Suppressor macrophage treated with lipopolysaccharide for 1 hour (primary cell): ENCODE data around the gene CIAO2A.
"Not testable (repeated sequence)": the region's sequence is repeated elsewhere in the genome, so short reads cannot be mapped to it uniquely, and the experiment has no call there.

Source experiments
- DNase-seq, 3 donors: peaks; one replicate each; pipeline ENCODE4 v3.0.0-alpha.2; 2020 to 2022

CIAO2A gene

DNA sequence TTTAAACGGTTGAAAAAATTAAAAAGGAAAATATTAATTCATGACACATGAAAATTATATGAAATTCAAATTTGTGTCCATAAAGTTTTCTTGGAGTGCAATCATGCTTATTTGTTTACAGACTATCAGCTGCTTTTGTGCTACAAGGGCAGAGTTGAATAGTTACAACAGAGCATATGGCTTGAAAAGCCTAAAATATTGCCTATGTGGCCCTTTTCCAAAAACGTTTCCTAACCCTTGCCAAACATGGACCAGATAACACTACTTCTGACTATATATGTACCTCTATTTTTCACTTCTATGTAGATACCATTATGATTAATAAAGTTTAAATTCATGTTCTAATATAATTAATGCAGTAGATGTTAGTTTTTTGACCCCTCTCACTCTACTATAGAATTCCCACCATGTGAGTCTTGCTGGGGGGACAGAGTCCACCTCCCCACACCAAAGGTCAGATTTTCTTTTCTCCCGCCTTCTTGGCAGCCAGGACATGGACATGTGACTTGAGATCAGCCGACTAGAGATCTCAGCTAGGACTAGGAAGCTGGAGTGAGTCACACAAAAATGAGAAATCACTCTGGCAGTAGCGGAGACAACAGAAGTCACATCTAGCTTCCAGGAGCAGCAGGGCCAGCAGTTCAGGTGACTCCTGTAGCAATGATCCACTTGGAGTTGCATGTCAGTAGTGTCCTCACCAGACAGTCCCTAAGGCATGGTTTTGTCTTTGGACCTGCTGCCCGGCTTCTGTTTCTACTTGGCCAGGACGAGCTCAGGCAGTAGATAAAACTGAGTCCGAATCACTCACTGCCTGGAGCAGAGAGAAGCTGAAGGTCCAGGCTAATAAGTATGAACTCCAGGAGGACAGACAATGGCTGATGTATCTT, 22.4 kb downstream of the CIAO2A start:
- DNase-seq, result peak; percentile 84 to 91 (median 90)

DNA sequence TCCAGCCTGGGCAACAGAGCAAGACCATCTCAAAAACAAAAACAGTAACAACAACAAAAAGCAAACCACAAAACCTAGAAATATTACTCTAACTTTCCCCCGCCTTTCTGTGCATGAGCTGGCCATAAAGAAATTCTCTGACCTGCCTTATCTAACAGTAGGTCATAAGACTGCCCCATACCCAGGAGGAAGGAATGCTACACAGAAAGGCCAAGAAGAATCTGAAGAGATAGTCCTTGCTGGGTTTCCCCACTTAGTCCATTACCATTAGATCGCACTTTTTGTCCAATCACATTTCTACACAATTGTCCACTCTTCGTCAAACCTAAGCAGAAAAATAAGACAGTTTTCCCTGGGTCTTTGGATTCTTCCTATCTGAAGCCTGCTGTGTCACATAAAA, 23.5 kb downstream of the CIAO2A start:
- no peak for DNase-seq

DNA sequence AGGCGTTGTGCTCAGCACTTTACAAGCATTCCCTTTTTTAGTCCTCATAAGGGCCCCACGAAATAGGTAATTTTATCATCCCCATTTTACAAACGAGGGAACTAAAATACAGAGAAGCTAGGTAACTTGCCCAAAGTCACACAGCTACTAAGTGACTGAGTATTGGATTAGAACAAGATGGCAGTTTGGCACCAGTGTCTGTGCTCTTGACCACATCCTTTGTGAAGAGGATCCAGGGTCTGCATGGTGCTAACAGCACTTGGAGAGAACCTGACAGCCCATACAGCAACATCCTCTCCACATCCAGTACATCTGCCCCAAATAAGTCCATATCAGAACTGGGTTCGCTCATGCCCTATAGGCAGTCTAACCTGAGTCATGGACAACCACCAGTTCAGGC, 25.5 kb downstream of the CIAO2A start:
- DNase-seq, result no peak

DNA sequence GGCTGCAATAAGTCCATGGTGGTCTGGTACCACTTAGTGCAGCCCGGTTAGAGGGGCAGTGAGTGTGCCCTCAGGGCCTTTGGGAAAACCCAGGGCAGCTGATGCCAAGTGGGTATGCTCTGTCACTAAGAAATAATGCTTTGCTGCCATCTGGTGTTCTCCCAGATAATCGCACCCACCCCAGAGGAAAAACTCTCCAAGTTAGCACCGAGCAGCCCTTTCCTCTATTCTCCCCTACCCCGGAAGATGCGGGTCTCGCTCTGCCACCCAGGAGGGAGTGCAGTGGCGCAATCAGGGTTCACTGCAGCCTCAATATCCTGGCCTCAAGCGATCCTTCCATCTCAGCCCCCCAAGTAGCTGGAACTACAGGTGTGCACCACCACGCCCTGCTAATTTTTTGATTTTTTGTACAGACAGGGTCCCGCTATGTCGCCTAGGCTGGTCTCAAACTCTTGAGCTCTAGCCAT, 26.0 kb downstream of the CIAO2A start:
- peak; percentile 79 to 86 (median 82) for DNase-seq

DNA sequence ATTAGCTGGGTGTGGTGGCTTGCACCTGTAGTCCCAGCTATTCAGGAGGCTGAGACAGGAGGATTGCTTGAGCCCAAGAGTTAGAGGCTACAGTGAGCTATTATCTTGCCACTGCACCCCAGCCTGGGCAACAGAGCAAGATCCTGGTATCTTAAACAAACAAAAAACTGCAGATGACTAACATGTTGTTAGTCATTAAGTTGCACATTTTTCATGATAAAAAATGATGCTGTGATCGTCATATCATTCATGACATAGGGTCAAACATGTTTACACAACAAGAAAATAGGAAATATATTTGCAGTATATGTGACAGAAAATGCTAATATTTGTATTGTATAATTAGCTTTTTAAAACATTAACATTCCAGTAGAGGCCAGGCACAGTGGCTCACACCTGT, 27.2 kb downstream of the CIAO2A start:
- peak in 2 of 3 donors; percentile 41 to 60 for DNase-seq

DNA sequence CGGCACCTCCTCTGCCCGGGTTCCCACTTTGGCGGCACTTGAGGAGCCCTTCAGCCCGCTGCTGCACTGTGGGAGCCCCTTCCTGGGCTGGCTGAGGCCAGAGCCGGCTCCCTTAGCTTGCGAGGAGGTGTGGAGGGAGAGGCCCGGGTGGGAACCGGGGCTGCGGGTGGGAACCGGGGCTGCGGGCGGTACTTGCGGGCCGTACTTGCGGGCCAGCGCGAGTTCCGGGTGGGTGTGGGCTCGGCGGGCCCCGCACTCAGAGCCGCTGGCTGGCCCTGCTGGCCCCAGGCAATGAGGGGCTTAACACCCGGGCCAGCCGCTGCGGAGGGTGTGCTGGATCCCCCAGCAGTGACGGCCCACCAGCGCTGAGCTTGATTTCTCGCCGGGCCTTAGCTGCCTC, 32.9 kb downstream of the CIAO2A start:
- no peak for DNase-seq

DNA sequence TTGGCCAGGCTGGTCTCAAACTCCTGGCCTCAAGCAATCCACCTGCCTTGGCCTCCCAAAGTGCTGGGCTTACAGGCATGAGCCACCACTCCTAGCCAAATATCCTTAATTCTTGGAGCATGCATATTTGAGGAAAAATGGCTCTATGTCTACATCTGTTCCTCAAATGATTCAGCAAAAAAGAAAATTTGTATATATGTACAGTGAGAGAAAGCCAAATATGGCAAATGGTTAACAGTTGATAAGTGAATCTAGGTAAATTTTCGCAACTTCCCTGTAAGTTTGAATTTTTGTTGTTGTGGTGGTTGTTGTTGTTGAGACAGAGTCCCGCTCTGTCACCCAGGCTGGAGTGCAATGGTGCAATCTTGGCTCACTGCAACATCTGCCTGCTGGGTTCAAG, 34.5 kb downstream of the CIAO2A start:
- not testable (repeated sequence) for DNase-seq

DNA sequence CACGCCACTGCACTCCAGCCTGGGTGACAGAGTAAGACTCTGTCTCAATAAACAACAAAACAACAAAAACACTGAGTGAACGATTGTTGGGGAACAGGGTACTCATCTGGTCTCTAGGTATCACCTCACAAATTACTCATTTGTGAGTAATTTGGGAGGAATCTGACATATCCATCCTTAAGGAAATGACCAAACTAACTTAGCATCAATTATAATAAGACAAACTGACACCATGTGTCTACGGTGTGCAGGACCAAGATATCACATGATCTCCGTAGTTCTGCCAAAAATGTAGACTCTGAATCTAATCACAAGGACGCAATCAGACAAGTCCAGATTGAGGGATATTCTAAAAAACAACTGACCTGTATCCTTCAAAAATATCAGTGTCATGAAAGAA, 35.4 kb downstream of the CIAO2A start:
- DNase-seq, result no peak

DNA sequence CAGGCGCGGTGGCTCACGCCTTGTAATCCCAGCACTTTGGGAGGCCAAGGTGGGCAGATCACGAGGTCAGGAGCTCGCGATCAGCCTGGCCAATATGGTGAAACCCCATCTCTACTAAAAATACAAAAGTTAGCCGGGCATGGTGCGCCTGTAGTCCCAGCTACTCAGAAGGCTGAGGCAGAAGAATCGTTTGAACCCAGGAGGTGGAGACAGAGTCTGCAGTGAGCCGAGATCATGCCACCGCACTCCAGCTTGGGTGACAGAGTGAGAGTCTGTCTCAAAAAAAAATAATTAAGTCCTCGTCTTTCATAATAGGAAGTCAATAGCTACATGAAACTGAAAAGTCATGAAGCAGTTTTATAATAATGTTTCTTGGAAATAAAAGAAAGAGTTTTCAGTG, 40.0 kb downstream of the CIAO2A start:
- not testable (repeated sequence) for DNase-seq

DNA sequence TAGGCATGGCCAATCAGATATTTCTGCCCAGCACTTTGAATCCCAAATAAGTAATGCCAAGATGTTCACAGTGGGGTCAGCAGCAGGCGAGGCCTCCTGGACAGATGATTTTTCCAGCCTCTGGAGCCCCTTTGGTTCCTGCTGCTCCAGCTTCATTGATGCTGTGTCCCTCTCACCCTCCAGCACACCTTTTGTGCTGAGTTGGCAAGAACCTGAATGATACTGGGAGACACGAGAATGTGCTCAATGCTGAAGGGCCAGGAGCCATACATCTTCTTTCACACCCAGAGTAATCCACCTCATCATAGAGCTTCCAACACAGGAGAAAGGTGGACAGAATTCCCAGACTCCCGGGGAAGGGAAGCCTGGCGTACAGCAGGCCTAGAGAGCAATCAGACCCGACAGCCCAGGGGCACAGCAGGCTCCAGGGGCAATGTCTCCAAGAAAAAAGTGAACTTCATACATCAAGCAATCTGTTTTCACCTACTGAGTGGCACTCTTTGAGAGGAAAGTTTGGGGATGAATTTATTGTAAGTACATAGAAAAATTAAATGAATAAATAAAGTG, 40.6 kb downstream of the CIAO2A start:
- no peak for DNase-seq

DNA sequence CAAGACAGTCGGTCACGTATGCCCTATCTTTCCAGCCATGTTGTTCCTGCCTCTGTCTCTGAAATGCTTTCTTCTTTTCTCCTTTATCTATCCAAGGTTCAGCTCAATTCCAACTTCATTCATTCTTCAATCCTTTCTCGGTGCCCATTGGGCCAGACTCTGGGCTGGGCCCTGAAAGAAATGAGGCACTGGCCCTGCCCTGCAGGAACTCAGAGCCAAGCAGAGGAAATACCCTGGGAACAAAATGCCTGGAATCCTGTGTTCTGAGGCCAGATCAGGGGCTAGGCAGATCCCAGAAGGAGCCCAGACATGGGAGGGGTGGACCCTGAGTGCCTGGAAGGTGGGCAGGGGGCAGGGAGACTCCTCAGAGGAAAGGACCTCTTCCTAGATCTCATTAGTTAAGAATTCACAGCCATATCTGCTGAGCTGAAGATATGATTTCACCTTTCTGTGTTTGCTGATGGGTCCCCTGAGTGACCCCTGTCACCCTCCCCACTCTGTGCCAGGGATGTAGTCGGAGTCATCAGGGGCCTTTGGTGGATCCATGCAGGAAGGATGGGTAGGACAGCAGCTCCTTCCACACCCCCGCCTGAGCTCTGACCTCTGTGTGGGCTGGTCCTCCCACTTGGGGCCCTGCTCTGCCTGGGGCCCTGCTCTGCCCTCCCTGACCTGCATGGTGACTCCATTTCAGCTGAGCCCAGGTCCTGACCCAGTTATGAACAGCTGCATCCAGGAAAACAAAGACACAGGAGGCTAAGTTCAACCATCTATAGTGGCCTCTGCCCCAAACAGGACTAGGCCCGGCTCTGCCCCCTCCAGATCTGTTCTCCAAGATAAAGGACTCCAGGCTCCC, 42.0 kb downstream of the CIAO2A start:
- no peak for DNase-seq

DNA sequence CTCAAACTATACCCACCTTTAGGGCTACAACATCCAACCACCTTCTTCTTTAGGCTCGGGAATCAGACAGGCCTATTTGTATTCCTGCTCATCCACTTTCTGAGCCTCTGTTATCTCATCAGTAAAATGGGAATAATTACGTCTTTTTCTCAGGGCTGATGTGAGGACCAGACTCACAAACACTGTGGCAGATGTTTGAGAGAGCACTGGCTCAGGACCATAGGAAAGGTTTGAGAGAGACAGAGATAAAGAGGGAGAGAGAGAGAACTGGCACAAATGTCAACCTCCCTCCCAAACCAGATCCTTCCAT, 42.6 kb downstream of the CIAO2A start:
- DNase-seq, result no peak

DNA sequence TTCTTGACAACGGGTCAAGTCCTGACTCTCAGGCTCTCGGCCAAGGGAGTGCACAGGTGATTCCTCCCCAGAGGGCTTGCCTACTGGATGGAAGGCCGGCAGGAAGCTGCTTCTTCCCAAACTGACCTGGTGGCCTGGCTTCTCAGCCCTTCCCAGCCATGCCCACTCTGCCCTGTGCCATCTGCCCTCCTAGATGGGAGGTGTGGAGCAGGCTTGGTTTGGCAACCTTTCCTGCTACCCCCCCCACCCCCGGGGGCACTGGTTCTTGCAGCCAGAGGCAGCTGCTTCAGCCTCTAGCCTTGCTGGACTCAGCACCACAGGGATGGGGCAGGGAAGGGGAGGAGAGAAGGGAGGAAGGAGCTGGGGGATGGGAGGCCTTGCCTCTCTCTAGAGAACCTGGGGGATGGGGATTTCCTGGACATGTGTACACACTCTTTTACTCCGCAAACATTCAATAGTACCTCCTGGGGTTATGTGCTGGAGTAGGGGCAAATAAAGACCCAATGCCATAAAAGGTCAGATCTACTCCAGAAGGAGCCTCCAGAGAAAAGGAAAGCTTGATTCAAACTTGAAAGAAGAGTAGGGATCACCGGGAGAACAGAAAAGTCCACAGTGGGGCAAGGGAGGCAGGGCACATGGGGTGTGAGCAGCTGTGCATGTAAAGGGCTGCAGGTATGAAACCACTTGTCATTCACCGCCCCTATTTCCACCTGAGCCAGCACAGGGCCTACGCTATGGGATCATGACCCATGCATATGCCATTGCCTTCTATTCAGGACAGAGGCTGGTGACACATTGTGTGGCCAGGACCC, 43.2 kb downstream of the CIAO2A start:
- no peak for DNase-seq

DNA sequence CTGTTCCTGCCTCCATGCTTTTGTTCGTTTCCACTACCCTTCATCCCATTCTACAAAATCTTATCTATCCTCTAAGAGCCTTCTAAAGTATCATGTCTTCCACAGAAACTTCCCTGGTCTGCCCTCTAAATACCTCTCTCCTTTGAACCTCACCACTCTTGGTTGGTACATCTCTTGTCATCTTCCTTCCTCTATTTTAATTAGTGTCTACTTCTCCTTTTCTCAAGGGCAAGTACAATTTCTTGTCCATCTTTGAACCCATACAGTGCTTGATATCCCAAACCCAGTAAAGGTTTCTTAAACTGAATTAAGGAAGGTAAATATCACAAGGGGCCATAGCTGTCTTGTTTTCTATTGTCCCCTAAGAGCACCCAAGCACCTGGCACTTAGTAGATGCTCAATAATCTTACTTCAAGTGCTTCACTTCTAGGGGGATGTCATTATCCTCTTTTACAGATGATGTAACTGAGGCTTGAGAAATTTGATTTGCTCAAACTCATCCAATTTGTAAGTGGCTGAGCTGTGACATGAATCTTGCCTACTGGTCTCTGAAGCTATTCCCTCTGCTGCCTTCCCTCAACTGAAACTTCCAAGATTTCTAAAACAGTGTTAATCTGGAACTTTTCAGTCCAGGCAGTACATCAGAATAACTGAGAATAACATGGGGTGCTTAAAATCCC, 44.7 kb downstream of the CIAO2A start:
- DNase-seq, result peak; percentile 39 to 70 (median 63)

DNA sequence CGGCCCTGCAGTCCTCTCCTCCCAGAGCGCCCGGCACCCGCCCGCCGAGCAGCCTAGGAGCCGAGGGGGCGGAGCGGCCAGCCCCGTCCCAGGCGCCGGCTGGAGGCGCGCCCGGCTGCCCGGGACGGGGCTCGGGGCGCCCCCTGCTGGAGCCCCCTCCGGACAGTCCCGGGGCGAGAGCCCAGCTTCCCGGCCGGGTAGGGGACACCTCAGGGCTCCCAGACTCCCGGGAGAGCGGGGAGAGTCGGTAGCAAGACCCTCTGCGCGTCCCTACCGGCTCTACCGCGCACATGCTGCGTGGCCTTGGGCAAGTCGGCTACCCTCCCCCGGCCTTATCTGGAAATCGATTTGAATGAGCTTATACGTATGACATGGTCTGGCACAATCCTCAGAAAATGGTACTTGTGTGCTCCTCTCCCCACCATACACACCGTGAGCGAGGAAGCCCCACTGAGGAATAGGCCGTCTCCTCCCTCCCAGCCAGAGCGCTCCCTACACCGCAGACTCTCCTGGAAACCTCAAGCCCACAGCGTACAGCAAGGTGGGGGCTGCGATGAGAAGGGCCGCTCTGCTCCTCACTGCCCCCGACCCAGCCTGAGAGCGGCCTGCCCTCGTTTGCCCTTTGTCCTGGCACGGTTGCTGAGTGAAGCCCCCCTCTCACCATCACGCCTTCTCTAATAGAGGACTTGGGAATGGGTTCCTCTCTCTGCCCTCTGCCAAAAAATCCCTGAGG, 47.1 kb downstream of the CIAO2A start, which contains the start of gene DAPK2:
Gene DAPK2 (minus strand): TSS at position 65 of the 733 bp plus-strand sequence. CDS start 6,224 bp downstream, outside the sequence.
- peak; percentile 75 to 95 (median 86) for DNase-seq

DNA sequence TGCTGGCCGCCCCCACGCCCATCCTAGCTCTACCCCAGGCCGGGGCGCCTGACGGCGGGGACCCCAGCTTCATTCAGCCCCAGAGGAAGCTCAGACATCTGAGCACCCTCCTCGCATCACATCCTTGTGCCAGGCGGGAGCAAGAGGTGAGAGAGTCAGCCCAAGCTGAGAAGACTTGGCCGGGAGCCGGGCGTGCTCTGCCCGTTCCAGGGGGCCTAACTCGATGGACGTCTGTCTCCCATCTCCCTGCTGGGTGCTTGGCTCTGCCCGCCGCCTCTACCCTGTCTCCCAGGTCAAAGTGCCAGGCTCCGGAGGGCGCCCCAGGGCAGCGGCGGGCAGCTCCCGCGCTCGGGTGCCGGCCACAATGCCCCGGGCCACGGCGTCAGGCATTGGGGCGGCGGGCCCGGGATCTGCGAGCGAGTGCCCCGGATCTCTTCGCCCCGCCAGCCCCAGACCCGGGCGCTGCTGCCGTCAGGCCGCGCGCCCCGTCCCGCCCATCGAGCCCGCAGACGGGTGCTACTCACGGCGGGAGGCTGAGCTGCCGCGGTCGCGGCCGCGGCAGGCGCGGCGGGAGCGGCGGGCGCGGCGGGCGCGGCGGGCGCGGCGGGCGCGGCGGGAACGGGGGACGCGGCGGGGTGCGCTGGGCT, 47.7 kb downstream of the CIAO2A start:
- DNase-seq, result no peak

DNA sequence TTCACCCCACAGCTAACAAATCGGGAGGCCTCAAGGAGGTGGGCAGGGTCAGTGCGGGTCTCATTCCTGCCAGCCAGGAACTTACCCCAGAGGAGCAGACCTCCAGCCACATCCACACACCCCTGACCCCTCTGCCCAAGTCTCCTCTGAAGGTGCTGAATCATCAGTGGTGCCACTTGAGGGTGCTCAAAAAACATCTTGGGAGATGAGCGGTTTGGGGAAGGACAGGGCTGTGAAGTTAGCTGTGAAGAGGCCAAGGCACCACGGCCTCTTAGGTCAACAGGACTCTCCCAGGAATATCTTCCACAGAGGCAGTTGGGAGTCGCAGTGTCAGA, 48.6 kb downstream of the CIAO2A start:
- DNase-seq, result no peak

DNA sequence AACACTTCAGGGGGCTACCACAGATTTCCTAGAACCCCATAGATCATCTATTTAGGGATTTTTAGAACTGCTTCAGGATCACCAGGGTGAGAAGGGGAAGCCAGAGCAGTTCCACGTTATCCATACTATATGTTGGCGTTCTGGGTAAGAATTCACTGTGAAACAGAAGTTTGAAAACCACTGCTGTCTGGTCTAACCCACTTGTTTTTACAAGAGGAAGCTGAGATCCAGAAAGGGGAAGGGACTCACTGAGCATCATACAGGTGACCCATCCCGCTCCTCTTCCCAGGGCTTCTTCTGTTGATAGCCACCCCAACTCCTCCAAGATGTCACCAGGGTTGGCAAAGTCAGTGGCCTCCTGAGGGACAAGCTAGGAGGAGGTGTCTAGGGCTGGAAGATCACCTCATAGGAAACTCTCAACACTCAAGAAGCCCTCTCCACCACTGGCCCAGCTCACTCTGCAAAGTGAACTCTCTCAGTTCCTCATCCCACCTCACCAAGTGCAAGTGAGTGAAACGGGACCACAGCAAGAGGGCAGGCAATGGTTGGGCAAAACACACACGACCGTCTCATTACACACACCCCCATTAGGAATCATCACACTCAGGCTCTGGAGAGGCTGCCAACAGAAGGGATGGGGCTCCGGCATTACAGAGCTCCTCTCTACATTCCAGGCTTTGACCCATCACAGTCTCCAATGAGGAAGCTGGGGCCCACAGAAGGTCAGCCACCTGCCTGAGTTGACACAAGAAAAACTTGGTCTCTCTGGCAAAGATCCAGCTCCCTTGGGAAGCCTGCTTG, 49.1 kb downstream of the CIAO2A start:
- DNase-seq, result peak; percentile 28 to 41 (median 34)

DNA sequence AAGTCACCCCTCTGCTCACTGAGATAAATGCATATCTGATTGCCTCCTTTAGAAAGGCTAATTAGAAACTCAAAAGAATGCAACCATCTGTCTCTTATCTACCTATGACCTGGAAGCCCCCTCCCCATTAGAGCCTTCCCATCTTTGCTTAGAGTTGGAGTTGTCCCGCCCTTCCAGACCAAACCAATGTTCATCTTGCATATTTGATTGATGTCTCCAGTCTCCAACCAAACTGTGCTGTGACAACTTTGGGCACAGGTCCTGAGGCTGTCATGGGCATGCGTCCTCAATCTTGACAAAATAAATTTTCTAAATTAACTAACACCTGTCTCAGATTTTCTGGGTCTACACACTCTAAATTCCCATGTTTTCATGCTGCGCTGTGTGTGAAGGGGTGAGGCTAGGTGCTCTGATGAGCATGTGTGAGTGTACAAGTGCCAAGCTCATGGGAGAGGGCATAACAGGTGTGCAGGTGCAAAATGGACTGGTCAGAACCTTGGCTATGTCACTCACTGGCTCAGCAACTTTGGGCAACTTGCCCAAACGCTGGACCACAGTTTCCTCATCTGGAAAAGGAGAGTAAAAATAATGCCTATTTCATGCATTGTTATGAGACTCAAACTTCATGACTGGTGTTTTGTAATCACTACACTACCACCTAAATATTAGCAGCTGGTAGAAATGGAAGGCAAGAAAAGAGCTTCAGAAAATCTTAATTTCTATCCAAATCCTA, 54.6 kb downstream of the CIAO2A start:
- DNase-seq, result no peak
